ENCODE data around the gene SLC35G1.

The SLC35G1 gene

GRCh38 chr10:93951905-93952304 is 58.1 kb downstream of the SLC35G1 start:
- no peaks in the 10 kb centered on the region for H4K20me1 ChIP-seq (ENCODE audit: low read depth, low read length)
- H3F3A ChIP-seq (ENCODE audit: insufficient read depth), result no peaks in the 10 kb centered on the region
- H2AFZ ChIP-seq (ENCODE audit: low read depth, low read length, severe bottlenecking), result no peak overlapping the region
- no peaks in the 10 kb centered on the region for H3K79me2 ChIP-seq (ENCODE audit: insufficient read depth, low read length)
- no peaks in the 10 kb centered on the region for H3K27me3 ChIP-seq (ENCODE audit: low read length)
- H3K4me3 ChIP-seq (ENCODE audit: insufficient read depth, low read length, poor library complexity, severe bottlenecking), result no peak overlapping the region
- H3K9me3 ChIP-seq (ENCODE audit: insufficient read depth, low read length), result no peaks in the 10 kb centered on the region
- H3K9ac ChIP-seq (ENCODE audit: low read length), result no peak overlapping the region
- H3K27ac ChIP-seq (ENCODE audit: low read depth, low read length), result no peak overlapping the region
- no peaks in the 10 kb centered on the region for H3K36me3 ChIP-seq (ENCODE audit: low read length)
- no peak overlapping the region for H3K4me2 ChIP-seq (ENCODE audit: low read depth, low read length, poor library complexity, severe bottlenecking)
- H3K9me2 ChIP-seq (replicated peaks; ENCODE audit: insufficient read depth, low read length), result no peaks in the 10 kb centered on the region
- no peak for TF ChIP-seq EZH2phosphoT487 (conservative IDR thresholded peaks at IDR 0.05; ENCODE audit: low read length)
- TF ChIP-seq CTCF (IDR thresholded peaks at IDR 0.05; ENCODE audit: insufficient read depth, low read length, poor library complexity, severe bottlenecking), result no peak
